Osteocyte (in vitro differentiated cells): Measurements from ENCODE around the gene ERP27. TPM values are rescaled to one million over a fixed set of nuclear protein-coding genes. Genes with fewer than 3 reads are reported as not detected.

Source experiments
- DNase-seq: peaks from one replicate; pipeline ENCODE4 v3.0.0; 2021; ENCODE audit warnings: mixed read lengths; ENCODE audit not compliant: unreplicated experiment; ENCODE audit errors: extremely low spot score
- H3K27ac Mint-ChIP-seq: one replicate; pipeline ENCODE4 v1.8.0; 2021; ENCODE audit warnings: mild to moderate bottlenecking, mixed read lengths; ENCODE audit not compliant: unreplicated experiment
- H3K27me3 Mint-ChIP-seq: one replicate; pipeline ENCODE4 v1.8.0; 2021; ENCODE audit warnings: mixed read lengths; ENCODE audit not compliant: unreplicated experiment
- H3K36me3 Mint-ChIP-seq: one replicate; pipeline ENCODE4 v1.8.0; 2021; ENCODE audit warnings: mixed read lengths; ENCODE audit not compliant: unreplicated experiment
- H3K4me1 Mint-ChIP-seq: one replicate; pipeline ENCODE4 v1.8.0; 2021; ENCODE audit warnings: mixed read lengths; ENCODE audit not compliant: unreplicated experiment
- H3K4me3 Mint-ChIP-seq: one replicate; pipeline ENCODE4 v1.8.0; 2021; ENCODE audit warnings: mild to moderate bottlenecking, moderate library complexity, mixed read lengths; ENCODE audit not compliant: unreplicated experiment
- H3K9me3 Mint-ChIP-seq: one replicate; pipeline ENCODE4 v1.8.0; 2021; ENCODE audit warnings: mixed read lengths; ENCODE audit not compliant: unreplicated experiment
- total RNA-seq: library from RNA; stranded (reverse); gene quantifications from 2 replicates; pipeline ENCODE4 v1.2.1, GENCODE V29; 2021
- TF ChIP-seq, protein P1 (sequence below): fragments of 200-600 bp; sonication (generic); IDR thresholded peaks from 2 replicates; pipeline ENCODE4 v1.5.0; 2021; ENCODE audit warnings: antibody characterized with exemption, mild to moderate bottlenecking, moderate library complexity

Gene ERP27
- total RNA-seq, 1 donor from 2014 or later: 0.70 TPM

DNA sequence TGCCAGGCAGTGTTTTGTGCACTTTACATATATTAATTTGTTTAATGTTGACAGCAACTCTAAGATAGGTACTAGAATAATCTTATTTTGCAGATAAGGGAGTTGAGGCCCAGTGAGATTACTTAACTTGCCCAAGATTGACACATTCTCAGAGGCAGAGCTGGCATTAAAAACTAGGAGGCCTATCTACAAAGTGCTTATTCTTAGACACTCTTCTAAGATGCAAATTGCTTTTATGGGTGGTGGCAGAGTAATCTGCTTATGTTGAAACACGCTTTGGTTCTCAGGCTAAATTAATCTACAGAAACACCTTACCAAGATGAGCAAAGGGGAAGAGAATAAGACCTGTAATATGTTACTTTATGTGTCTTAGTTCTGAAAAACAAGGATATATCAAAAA, 59.8 kb downstream of the ERP27 start:
- H3K9me3 Mint-ChIP-seq: no peaks in the 10 kb centered on the region
- H3K4me3 Mint-ChIP-seq: no peak overlapping the region
- no peaks in the 10 kb centered on the region for H3K36me3 Mint-ChIP-seq
- peaks cover 6% of the 10 kb centered on the region for H3K4me1 Mint-ChIP-seq
- TF ChIP-seq, protein P1, sequence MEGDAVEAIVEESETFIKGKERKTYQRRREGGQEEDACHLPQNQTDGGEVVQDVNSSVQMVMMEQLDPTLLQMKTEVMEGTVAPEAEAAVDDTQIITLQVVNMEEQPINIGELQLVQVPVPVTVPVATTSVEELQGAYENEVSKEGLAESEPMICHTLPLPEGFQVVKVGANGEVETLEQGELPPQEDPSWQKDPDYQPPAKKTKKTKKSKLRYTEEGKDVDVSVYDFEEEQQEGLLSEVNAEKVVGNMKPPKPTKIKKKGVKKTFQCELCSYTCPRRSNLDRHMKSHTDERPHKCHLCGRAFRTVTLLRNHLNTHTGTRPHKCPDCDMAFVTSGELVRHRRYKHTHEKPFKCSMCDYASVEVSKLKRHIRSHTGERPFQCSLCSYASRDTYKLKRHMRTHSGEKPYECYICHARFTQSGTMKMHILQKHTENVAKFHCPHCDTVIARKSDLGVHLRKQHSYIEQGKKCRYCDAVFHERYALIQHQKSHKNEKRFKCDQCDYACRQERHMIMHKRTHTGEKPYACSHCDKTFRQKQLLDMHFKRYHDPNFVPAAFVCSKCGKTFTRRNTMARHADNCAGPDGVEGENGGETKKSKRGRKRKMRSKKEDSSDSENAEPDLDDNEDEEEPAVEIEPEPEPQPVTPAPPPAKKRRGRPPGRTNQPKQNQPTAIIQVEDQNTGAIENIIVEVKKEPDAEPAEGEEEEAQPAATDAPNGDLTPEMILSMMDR: no peak
- no peak for DNase-seq
- H3K27ac Mint-ChIP-seq: no peak overlapping the region
- H3K27me3 Mint-ChIP-seq: no peaks in the 10 kb centered on the region

DNA sequence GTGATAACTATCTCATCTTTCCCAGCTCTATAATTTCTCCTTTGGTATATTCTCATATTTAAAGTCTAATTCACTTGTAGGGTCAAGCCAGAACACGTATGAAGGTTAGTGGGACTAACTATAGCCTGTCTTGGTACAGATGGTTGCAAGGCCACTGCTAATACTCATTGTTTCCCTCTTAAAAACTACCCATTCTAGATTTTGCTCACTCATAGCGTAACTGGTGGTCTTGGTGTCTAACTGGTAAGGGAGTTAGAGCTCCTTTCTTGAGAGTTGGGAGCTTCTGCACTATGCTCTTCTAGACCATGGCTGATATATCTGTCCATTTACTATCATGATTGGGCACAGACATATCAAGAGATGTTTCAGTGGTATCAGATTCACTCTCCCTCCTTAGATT, 61.5 kb downstream of the ERP27 start:
- Mint-ChIP-seq H3K4me3 (no peak overlapping the region), H3K4me1 (peaks cover 6% of the 10 kb centered on the region)

DNA sequence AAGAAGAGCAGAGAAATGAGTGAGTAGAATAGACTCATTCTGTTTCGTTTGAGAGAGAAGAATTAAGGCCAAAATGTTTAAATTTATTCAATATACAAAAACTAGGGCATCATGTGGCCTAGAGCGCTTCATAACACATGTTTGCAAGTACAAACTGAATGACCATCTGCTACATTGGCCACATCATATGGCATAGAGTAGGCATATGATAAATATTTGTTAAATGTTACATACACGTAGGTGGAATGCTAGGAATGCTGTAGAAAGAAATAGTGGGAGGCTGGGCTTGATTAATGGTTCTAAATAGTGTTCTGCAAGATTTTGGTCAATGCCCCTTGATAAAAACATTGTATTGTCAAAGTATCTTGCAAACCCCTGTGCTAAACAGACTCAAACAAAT, 63.5 kb downstream of the ERP27 start:
- no peak overlapping the region for H3K27ac Mint-ChIP-seq
- H3K4me1 Mint-ChIP-seq: peaks cover 6% of the 10 kb centered on the region
- H3K9me3 Mint-ChIP-seq: no peaks in the 10 kb centered on the region
- no peak for DNase-seq
- H3K36me3 Mint-ChIP-seq: no peaks in the 10 kb centered on the region
- TF ChIP-seq, protein P1: no peak
- H3K4me3 Mint-ChIP-seq: no peak overlapping the region
- H3K27me3 Mint-ChIP-seq: no peaks in the 10 kb centered on the region

More for the DNA sequence above, 61.5 kb downstream of the ERP27 start:
- H3K9me3 Mint-ChIP-seq: no peaks in the 10 kb centered on the region
- H3K36me3 Mint-ChIP-seq: no peaks in the 10 kb centered on the region
- no peaks in the 10 kb centered on the region for H3K27me3 Mint-ChIP-seq
- DNase-seq: no peak
- TF ChIP-seq, protein P1: no peak
- H3K27ac Mint-ChIP-seq: no peak overlapping the region

DNA sequence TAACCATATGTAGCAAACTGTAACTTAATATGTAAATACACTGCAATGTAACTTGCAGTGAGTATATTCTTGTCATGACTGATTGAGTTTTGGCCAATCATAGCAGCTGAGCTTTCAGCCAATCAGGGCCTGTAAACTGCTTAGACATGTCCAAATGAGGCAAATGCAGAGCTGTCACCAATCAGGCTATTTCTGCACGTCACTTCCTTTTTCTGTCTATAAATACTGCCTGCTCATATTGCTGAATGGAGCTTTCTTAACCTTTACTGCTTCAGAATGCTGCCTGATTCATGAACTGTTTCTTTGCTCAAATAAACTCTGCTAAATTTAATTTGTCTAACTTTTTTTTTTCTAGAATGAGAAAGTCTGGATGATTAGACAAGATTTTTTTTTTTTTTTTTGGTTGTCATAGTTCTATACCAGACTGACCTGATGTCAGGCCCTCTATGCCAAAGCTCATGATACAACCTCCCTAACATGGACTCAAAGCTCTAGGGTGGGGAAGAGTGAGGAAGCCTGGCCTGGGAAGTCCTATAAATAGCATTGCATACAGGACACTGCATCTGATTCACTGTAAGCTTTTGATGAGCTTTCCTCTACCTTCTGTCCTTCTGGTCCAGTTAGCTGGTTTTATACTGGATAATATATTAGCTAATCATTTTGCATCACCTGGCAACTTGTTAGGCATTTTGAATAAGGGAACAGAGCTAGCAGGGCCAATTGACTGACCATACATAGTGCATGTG, 64.7 kb downstream of the ERP27 start:
- Mint-ChIP-seq H3K4me3 (no peak overlapping the region), H3K27me3 (no peaks in the 10 kb centered on the region), H3K27ac (no peak overlapping the region), H3K9me3 (no peaks in the 10 kb centered on the region), H3K4me1 (peaks cover 6% of the 10 kb centered on the region), H3K36me3 (no peaks in the 10 kb centered on the region)
- DNase-seq: no peak
- TF ChIP-seq, protein P1: no peak

- DNase-seq: no peak
- no peaks in the 10 kb centered on the region for H3K36me3 Mint-ChIP-seq
- H3K27ac Mint-ChIP-seq: no peak overlapping the region
- no peaks in the 10 kb centered on the region for H3K27me3 Mint-ChIP-seq
- TF ChIP-seq, protein P1: no peak
- H3K4me3 Mint-ChIP-seq: no peak overlapping the region
- peaks cover 6% of the 10 kb centered on the region for H3K4me1 Mint-ChIP-seq
- H3K9me3 Mint-ChIP-seq: peaks cover 9% of the 10 kb centered on the region
Observed at GRCh38 chr12:14871886-14872285, 66.5 kb downstream of the ERP27 start.
